ENCODE data around the gene PRKCH.

DNA sequence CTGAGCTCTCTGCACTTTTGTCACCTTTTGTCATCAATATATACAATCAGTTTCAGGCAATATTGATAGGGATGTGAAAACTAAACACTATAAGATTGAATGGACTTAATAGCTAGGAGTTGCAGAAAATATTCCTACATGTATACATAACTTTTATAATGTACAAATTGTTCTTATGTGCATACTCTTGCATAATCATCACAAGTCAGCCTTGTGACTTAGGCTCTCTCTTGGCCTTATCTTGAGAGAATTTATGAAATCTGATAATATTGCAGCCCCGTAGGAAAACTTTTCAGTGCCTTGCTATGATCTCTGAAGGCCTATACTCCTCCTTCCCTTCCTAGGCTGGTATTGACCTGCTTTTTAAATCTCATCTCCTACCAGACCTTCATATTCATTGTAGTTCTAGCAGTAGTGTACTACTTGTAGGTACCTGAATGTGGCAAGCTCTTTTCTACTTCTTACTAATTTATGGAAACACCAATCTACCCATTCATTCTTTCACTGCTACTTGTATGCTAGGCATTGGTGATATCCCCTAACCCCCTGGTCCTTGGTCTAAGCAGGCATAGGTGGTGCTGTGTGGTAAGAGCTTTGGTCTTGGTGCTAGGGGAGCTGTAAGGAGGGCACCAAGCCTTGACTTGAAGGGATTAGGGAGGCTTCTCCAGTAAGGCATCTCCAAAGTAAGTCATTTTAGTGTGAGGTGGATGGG, 100.0 kb downstream of the PRKCH start:
- TF ChIP-seq CTCF (IDR thresholded peaks at IDR 0.05; ENCODE audit: borderline replicate concordance, extremely low read depth, low read length, poor library complexity, severe bottlenecking) (no peak), EZH2 (IDR thresholded peaks at IDR 0.05; ENCODE audit: borderline replicate concordance, low read depth, low read length, severe bottlenecking) (no peak)
